GM23338 (cell line): Measurements from ENCODE around the gene EGFL8. TPM values are rescaled to one million over a fixed set of nuclear protein-coding genes. Genes with fewer than 3 reads are reported as not detected.
"Not testable (repeated sequence)": the region's sequence is repeated elsewhere in the genome, so short reads cannot be mapped to it uniquely, and the experiment has no call there.

Experiments
- ATAC-seq: fragments of 200-7000 bp; cut with Tn5 transposase; 3 replicates; pipeline ENCODE4 v1.9.1; 2020
- DNase-seq: peaks from one replicate; pipeline ENCODE4 v3.0.0-alpha.2; 2015; ENCODE audit warnings: low spot score
- H2AFZ ChIP-seq: fragments of 200-600 bp; sonication (generic); 2 replicates; pipeline ENCODE4 v1.8.0; 2016; ENCODE audit warnings: antibody characterized with exemption, mild to moderate bottlenecking, moderate library complexity
- H3F3A ChIP-seq: fragments of 200-600 bp; sonication (generic); replicated peaks from 2 replicates; pipeline ENCODE4 v1.8.0; 2017; ENCODE audit warnings: antibody characterized with exemption, mixed run types, low read depth
- H3K27ac ChIP-seq: fragments of 200-600 bp; sonication (generic); 2 replicates; pipeline ENCODE4 v1.6.1; 2016; ENCODE audit warnings: low read depth
- H3K27me3 ChIP-seq: fragments of 200-600 bp; sonication (generic); 2 replicates; pipeline ENCODE4 v1.8.0; 2016; ENCODE audit warnings: mild to moderate bottlenecking, mixed run types, moderate library complexity; ENCODE audit not compliant: insufficient read depth
- H3K36me3 ChIP-seq: fragments of 200-600 bp; sonication (generic); 2 replicates; pipeline ENCODE4 v1.8.0; 2016; ENCODE audit warnings: mild to moderate bottlenecking; ENCODE audit not compliant: insufficient read depth
- H3K4me1 ChIP-seq: fragments of 200-600 bp; sonication (generic); 2 replicates; pipeline ENCODE4 v1.8.0; 2016; ENCODE audit warnings: mild to moderate bottlenecking, moderate library complexity; ENCODE audit not compliant: insufficient read depth
- H3K4me2 ChIP-seq: fragments of 200-600 bp; sonication (generic); 2 replicates; pipeline ENCODE4 v1.7.1; 2017; ENCODE audit warnings: mixed run types
- H3K4me3 ChIP-seq: fragments of 200-600 bp; sonication (generic); 2 replicates; pipeline ENCODE4 v1.6.1; 2016; ENCODE audit warnings: mixed run types
- H3K79me2 ChIP-seq: fragments of 200-600 bp; sonication (generic); replicated peaks from 2 replicates; pipeline ENCODE4 v1.8.0; 2017; ENCODE audit warnings: mild to moderate bottlenecking; ENCODE audit not compliant: insufficient read depth
- H3K9me2 ChIP-seq: fragments of 200-600 bp; sonication (generic); 2 replicates; pipeline ENCODE4 v1.8.0; 2017; ENCODE audit not compliant: insufficient read depth
- H4K20me1 ChIP-seq: fragments of 200-600 bp; sonication (generic); replicated peaks from 2 replicates; pipeline ENCODE4 v1.8.0; 2017; ENCODE audit warnings: mild to moderate bottlenecking; ENCODE audit not compliant: insufficient read depth
- H3K27ac Mint-ChIP-seq: 2 replicates; pipeline ENCODE4 v1.8.0; 2020; ENCODE audit warnings: inconsistent platforms, mild to moderate bottlenecking, moderate library complexity, mixed read lengths
- H3K27me3 Mint-ChIP-seq: 3 replicates; pipeline ENCODE4 v1.8.0; 2022; ENCODE audit warnings: low read depth, mild to moderate bottlenecking, moderate library complexity, mixed read lengths, inconsistent platforms; ENCODE audit not compliant: insufficient read depth, poor library complexity
- H3K36me3 Mint-ChIP-seq: 3 replicates; pipeline ENCODE4 v1.8.0; 2021; ENCODE audit warnings: low read depth, mild to moderate bottlenecking, inconsistent platforms, moderate library complexity, mixed read lengths
- H3K4me1 Mint-ChIP-seq: 3 replicates; pipeline ENCODE4 v1.8.0; 2020; ENCODE audit warnings: mild to moderate bottlenecking, inconsistent platforms, mixed read lengths
- H3K4me3 Mint-ChIP-seq: 3 replicates; pipeline ENCODE4 v1.8.0; 2021; ENCODE audit warnings: moderate library complexity, mild to moderate bottlenecking, inconsistent platforms, mixed read lengths
- H3K9me3 Mint-ChIP-seq: 3 replicates; pipeline ENCODE4 v1.8.0; 2020; ENCODE audit warnings: moderate library complexity, mild to moderate bottlenecking, inconsistent platforms, mixed read lengths
- EZH2 ChIP-seq: fragments of 200-600 bp; sonication (generic); IDR thresholded peaks from one replicate; pipeline ENCODE4 v1.8.0; 2017; ENCODE audit warnings: antibody characterized with exemption, mild to moderate bottlenecking, low read depth; ENCODE audit not compliant: unreplicated experiment
- EZH2phosphoT487 ChIP-seq: fragments of 200-600 bp; sonication (generic); IDR thresholded peaks from one replicate; pipeline ENCODE4 v1.8.1; 2018; ENCODE audit warnings: antibody characterized with exemption; ENCODE audit not compliant: unreplicated experiment
- POLR2AphosphoS5 ChIP-seq: IDR thresholded peaks from 2 replicates; pipeline ENCODE4 v1.6.1; 2016; ENCODE audit warnings: antibody characterized with exemption, low read depth
- polyA plus RNA-seq: library from polyadenylated mRNA; unstranded; fragments of >200 nt; fragmentation: Nextera tagmentation; extraction: Ambion mirVana; gene quantifications from 2 replicates; pipeline ENCODE4 v1.2.1, GENCODE V29; 2016
- total RNA-seq: library from RNA; depleted of rRNA; stranded (reverse); fragments of >200 nt; shearing (Covaris generic); gene quantifications from 2 replicates; pipeline ENCODE4 v1.2.3, GENCODE V29; 2014
- TF ChIP-seq, protein P1 (sequence below): IDR thresholded peaks from 2 replicates; pipeline ENCODE4 v1.6.1; 2016; ENCODE audit warnings: antibody characterized with exemption

Gene EGFL8
- total and polyA plus RNA-seq, 2 experiments from 2014 or later = 6.1 to 7.4 TPM

DNA sequence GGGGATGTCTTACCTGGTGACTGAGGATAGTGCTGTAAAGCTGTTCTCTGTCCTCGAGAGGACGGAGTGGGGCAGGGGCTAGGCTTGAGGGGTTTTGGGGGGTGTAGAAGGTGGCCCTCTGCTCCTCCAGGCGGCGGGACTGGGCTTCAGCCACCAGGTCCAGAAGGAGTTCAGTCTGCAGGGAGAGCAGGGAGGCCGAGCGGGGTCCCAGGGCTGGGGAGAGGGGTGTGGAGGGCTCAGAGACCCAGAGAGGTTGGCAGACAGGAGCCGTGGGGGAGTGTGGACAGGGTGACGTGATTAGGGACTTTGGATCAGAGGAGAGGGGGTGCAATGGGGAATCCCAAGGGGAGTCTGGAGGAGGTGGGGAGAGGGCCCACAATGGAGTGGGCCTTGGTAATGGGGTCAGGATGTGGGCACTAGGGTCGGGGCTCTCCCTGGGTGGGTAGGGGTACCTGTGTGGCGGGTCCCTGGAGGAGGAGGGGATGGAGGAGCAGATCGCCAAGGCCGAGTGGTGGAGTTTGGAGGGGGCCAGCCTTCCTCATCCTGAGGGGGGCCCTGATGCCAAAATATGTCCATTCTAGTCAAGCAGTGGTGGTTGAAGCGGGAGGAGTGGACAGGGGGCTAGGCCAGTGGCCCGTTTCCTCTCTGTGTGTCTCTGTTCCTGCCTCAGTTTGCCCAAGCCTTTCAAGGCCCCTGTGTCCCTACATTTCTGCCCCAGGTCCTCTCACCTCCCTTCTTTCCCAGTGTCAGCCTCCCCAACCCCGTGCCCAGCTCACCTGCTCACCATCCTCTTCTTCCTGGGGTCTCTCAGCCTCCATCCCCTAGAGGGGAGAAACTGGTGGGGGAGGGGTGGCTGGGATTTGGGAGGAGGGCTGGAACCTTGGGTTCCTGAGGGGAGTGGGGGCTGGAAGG, 27.6 kb downstream of the EGFL8 start:
- ATAC-seq (no peak), DNase-seq (no peak)
- H3K27ac ChIP-seq = no peak overlapping the region
- H2AFZ ChIP-seq = no peak overlapping the region
- H3K27me3 ChIP-seq = no peaks in the 10 kb centered on the region
- Mint-ChIP-seq H3K4me3 (peak overlapping the region; percentile 48), H3K27ac (peak overlapping the region; percentile 78), H3K4me1 (peaks cover 64% of the 10 kb centered on the region), H3K9me3 (no peaks in the 10 kb centered on the region; the same call in 2 of the 3 replicates), H3K27me3 (peaks cover 32% of the 10 kb centered on the region), H3K36me3 (peaks cover 21% of the 10 kb centered on the region)
- TF ChIP-seq EZH2phosphoT487 (no peak), EZH2 (no peak)
- peaks cover 16% of the 10 kb centered on the region for H3F3A ChIP-seq
- peak overlapping the region; percentile 78 for H3K4me2 ChIP-seq
- H3K36me3 ChIP-seq = peaks cover 3% of the 10 kb centered on the region; the same call in 1 of the 2 replicates
- peaks cover 12% of the 10 kb centered on the region for H3K79me2 ChIP-seq
- no peaks in the 10 kb centered on the region for H3K9me2 ChIP-seq
- peaks cover 53% of the 10 kb centered on the region for H3K4me1 ChIP-seq
- no peaks in the 10 kb centered on the region for H4K20me1 ChIP-seq
- H3K4me3 ChIP-seq = peak overlapping the region; percentile 43; the same call in 1 of the 2 replicates

DNA sequence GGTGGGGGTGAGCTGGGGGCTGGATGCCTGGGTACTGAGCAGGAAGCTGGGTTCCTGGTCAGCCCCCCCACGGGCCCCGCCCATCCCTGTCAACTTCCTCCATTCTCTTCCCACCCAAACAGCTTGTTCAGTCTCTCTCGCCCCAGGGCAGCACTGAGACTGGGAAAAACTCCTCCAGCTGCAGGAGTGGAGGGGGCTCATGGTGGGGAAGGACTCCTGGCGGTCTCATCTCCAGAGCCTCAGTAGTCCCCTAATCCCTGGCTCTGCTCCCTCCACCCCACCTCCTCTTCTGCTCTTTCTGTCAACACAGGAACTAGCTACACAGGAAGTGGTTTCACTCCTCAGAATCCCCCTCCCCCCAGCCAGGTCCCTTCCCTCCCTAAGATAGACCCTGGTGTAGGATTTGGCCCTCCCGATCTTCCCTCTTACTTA, 28.2 kb downstream of the EGFL8 start, which contains the start of gene GPSM3:
Gene GPSM3 (minus strand): TSS at position 36 of the 432 bp plus-strand sequence. CDS start 130 bp downstream, outside the sequence.
- Histone ChIP-seq H3K36me3 (peaks cover under 1% of the 10 kb centered on the region; the same call in 1 of the 2 replicates), H3K27me3 (no peaks in the 10 kb centered on the region), H3K27ac (0 out of 2 replicates have a peak within 1 kb of the TSS, but pooled peaks have one; percentile 28), H3K9me2 (no peaks in the 10 kb centered on the region), H4K20me1 (no peaks in the 10 kb centered on the region), H3K4me2 (peak within 1 kb of the TSS; percentile 78), H3K4me1 (peaks cover 59% of the 10 kb centered on the region), H3F3A (peaks cover 21% of the 10 kb centered on the region), H2AFZ (no peak within 1 kb of the TSS), H3K79me2 (peaks cover 12% of the 10 kb centered on the region), H3K4me3 (peak within 1 kb of the TSS; percentile 43)
- H3K4me3 Mint-ChIP-seq = peak within 1 kb of the TSS; percentile 54
- H3K36me3 Mint-ChIP-seq = peaks cover 14% of the 10 kb centered on the region
- ATAC-seq (no peak), DNase-seq (peak; percentile 85)
- peaks cover 67% of the 10 kb centered on the region for H3K4me1 Mint-ChIP-seq
- TF ChIP-seq POLR2AphosphoS5 (no peak), EZH2 (no peak)
- TF ChIP-seq, protein P1, sequence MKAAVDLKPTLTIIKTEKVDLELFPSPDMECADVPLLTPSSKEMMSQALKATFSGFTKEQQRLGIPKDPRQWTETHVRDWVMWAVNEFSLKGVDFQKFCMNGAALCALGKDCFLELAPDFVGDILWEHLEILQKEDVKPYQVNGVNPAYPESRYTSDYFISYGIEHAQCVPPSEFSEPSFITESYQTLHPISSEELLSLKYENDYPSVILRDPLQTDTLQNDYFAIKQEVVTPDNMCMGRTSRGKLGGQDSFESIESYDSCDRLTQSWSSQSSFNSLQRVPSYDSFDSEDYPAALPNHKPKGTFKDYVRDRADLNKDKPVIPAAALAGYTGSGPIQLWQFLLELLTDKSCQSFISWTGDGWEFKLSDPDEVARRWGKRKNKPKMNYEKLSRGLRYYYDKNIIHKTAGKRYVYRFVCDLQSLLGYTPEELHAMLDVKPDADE = 0 out of 2 replicates have a peak, but pooled peaks have one; percentile 36
- no peaks in the 10 kb centered on the region; the same call in 2 of the 3 replicates for H3K9me3 Mint-ChIP-seq
- H3K27me3 Mint-ChIP-seq = peaks cover 28% of the 10 kb centered on the region
- peak within 1 kb of the TSS; percentile 81 for H3K27ac Mint-ChIP-seq

DNA sequence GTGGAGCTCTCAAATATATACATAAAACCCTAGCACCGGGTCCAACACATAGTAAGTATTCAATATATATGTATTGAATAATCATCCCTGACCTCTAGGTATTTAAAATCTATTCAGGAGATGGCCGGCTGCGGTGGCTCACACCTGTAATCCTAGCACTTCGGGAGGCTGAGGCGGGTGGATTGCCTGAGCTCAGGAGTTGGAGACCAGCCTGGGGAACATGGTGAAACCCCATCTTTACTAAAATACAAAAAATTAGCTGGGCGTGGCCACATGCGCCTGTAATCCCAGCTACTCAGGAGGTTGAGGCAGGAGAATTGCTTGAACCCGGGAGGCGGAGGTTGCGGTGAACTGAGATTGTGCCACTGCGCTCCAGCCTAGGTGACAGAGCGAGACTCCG, 28.7 kb downstream of the EGFL8 start:
- 0 out of 2 replicates have a peak overlapping the region, but pooled peaks have one; percentile 28 for H3K27ac ChIP-seq
- not testable (repeated sequence) for H4K20me1 ChIP-seq, H3K36me3 ChIP-seq, ATAC-seq, H3K9me2 ChIP-seq, H3K27me3 ChIP-seq, DNase-seq, H2AFZ ChIP-seq, H3K9me3 Mint-ChIP-seq
- H3K4me2 ChIP-seq = peak overlapping the region; percentile 78
- Mint-ChIP-seq H3K27ac (peak overlapping the region; percentile 81), H3K4me1 (peaks cover 66% of the 10 kb centered on the region), H3K27me3 (peaks cover 27% of the 10 kb centered on the region), H3K4me3 (peak overlapping the region; percentile 54; the same call in 1 of the 3 replicates), H3K36me3 (peaks cover 11% of the 10 kb centered on the region)
- peaks cover 12% of the 10 kb centered on the region for H3K79me2 ChIP-seq
- peak overlapping the region; percentile 43 for H3K4me3 ChIP-seq
- H3K4me1 ChIP-seq = peaks cover 61% of the 10 kb centered on the region
- H3F3A ChIP-seq = peaks cover 21% of the 10 kb centered on the region
